GM12878 (cell line): ENCODE measurements around the gene CANT1. TPM values are rescaled to one million over a fixed set of nuclear protein-coding genes. Genes with fewer than 3 reads are reported as not detected.

Source experiments
- ATAC-seq: fragments of 200-7000 bp; cut with Tn5 transposase; 3 replicates; pipeline ENCODE4 v1.9.1; 2020; ENCODE audit warnings: mild to moderate bottlenecking, moderate library complexity
- BruUV-seq: library from RNA; stranded (reverse); fragments of 400-500 nt; replicated peaks from 2 replicates; lab custom pipeline; 2021; lab: Mats Ljungman, UMichigan
- CTCF ChIA-PET: fragments of 300-600 bp; sonication (Branson Sonifier 250); formaldehyde crosslinking; extraction: SDS; loops from one replicate; lab custom pipeline; 2021; ENCODE audit warnings: inconsistent platforms; lab: Yijun Ruan, JAX
- POLR2A ChIA-PET: fragments of 350-600 bp; formaldehyde crosslinking; extraction: SDS; loops from one replicate; lab custom pipeline; 2021; ENCODE audit warnings: inconsistent platforms; lab: Charles Lee
- RAD21 ChIA-PET: fragments of 300-600 bp; sonication (Branson Sonifier 250); formaldehyde crosslinking; loops from one replicate; lab custom pipeline; 2023; ENCODE audit warnings: antibody characterized with exemption; ENCODE audit not compliant: unreplicated experiment; lab: Charles Lee
- SMC1A ChIA-PET: fragments of 300-600 bp; sonication (Branson Sonifier 250); formaldehyde crosslinking; loops from one replicate; lab custom pipeline; 2023; ENCODE audit not compliant: unreplicated experiment, uncharacterized antibody; lab: Charles Lee
- DNase-seq: peaks from one replicate; pipeline ENCODE4 v3.0.0-alpha.2; 2011; ENCODE audit warnings: low read depth, low spot score
- FAIRE-seq: peaks from 3 replicates; lab custom pipeline; 2011; peaks lifted over from hg19 to GRCh38; lab: Jason Lieb, UNC
- H2AFZ ChIP-seq: 2 replicates; pipeline ENCODE4 v1.6.0; 2011; ENCODE audit warnings: low read depth, low read length, control low read depth; ENCODE audit not compliant: control insufficient read depth
- H3K27ac ChIP-seq: 2 replicates; pipeline ENCODE4 v1.5.1; 2011; ENCODE audit warnings: control low read depth; ENCODE audit not compliant: control insufficient read depth, insufficient read depth
- H3K27me3 ChIP-seq, 2 experiments: replicated peaks in 1 of 2; 2 replicates each; pipeline versions ENCODE4 v1.6.0 to v1.6.1; 2011; ENCODE audit warnings: low read length in 1 of 2; ENCODE audit not compliant: control insufficient read depth in 2 of 2, insufficient read depth in 2 of 2
- H3K36me3 ChIP-seq, 2 experiments: 2 replicates each; pipeline ENCODE4 v1.5.1; 2011; ENCODE audit warnings: low read length in 1 of 2; ENCODE audit not compliant: control insufficient read depth in 2 of 2, insufficient read depth in 2 of 2
- H3K4me1 ChIP-seq: 2 replicates; pipeline ENCODE4 v1.6.1; 2011; ENCODE audit warnings: mild to moderate bottlenecking, low read length, moderate library complexity, mixed read lengths; ENCODE audit not compliant: control insufficient read depth, insufficient read depth
- H3K4me2 ChIP-seq: 2 replicates; pipeline ENCODE4 v1.6.0; 2011; ENCODE audit warnings: control low read depth; ENCODE audit not compliant: control insufficient read depth, insufficient read depth
- H3K4me3 ChIP-seq: fragments of 200-600 bp; sonication (generic); 2 replicates; pipeline ENCODE4 v1.5.1; 2016
- H3K79me2 ChIP-seq: 2 replicates; pipeline ENCODE4 v1.6.0; 2011; ENCODE audit warnings: low read length; ENCODE audit not compliant: control insufficient read depth, insufficient read depth
- H3K9ac ChIP-seq: 2 replicates; pipeline ENCODE4 v1.8.0; 2011; ENCODE audit warnings: low read length, control low read depth, mixed read lengths; ENCODE audit not compliant: control insufficient read depth, insufficient read depth
- H3K9me3 ChIP-seq: replicated peaks from 3 replicates; pipeline ENCODE4 v1.5.1; 2011; ENCODE audit warnings: mild to moderate bottlenecking, low read length; ENCODE audit not compliant: control insufficient read depth, insufficient read depth
- H4K20me1 ChIP-seq: 2 replicates; pipeline ENCODE4 v1.6.0; 2011; ENCODE audit not compliant: control insufficient read depth, insufficient read depth
- BHLHE40 ChIP-seq, 2 experiments: fragments of 450-650 bp in 1 of 2; IDR thresholded peaks; 2 replicates each; pipeline ENCODE4 v1.6.1; 2011 to 2017; ENCODE audit warnings: low read depth in 2 of 2, borderline replicate concordance in 1 of 2, improper control_type of control experiment in 1 of 2, low read length in 1 of 2, mild to moderate bottlenecking in 1 of 2
- CUX1 ChIP-seq: IDR thresholded peaks from 2 replicates; pipeline ENCODE4 v1.6.1; 2012; ENCODE audit warnings: improper control_type of control experiment, low read depth, low read length; ENCODE audit not compliant: insufficient replicate concordance
- LARP7 ChIP-seq: fragments of 450-650 bp; IDR thresholded peaks from 2 replicates; pipeline ENCODE4 v1.6.1; 2017; ENCODE audit warnings: mild to moderate bottlenecking
- MEF2B ChIP-seq: fragments of 450-650 bp; IDR thresholded peaks from 2 replicates; pipeline ENCODE4 v1.6.1; 2018; ENCODE audit warnings: mild to moderate bottlenecking, moderate library complexity; ENCODE audit not compliant: partially characterized antibody, poor library complexity, severe bottlenecking
- PML ChIP-seq: IDR thresholded peaks from 2 replicates; pipeline ENCODE4 v1.6.1; 2012; ENCODE audit warnings: low read length, inconsistent platforms
- RB1 ChIP-seq: fragments of 450-650 bp; formaldehyde crosslinking; IDR thresholded peaks from 2 replicates; pipeline ENCODE4 v1.6.1; 2017; ENCODE audit warnings: mild to moderate bottlenecking, borderline replicate concordance
- SMC3 ChIP-seq: IDR thresholded peaks from 2 replicates; pipeline ENCODE4 v1.6.1; 2011; ENCODE audit warnings: low read length, improper control_type of control experiment, borderline replicate concordance
- SREBF2 ChIP-seq: IDR thresholded peaks from 2 replicates; pipeline ENCODE4 v1.6.1; 2012; ENCODE audit warnings: mild to moderate bottlenecking, low read length
- ZBED1 ChIP-seq: IDR thresholded peaks from 2 replicates; pipeline ENCODE4 v1.6.1; 2016; ENCODE audit warnings: borderline replicate concordance
- ZNF24 ChIP-seq: fragments of 450-650 bp; IDR thresholded peaks from 2 replicates; pipeline ENCODE4 v1.6.1; 2017; ENCODE audit warnings: antibody characterized with exemption, mild to moderate bottlenecking
- WGBS: methylation state at CpG from one replicate; pipeline ENCODE4 v1.1.6; 2016; ENCODE audit warnings: low lambda C conversion rate; ENCODE audit not compliant: insufficient replicate concordance, insufficient coverage; ENCODE audit errors: missing lambda C conversion rate; 5-methylcytosine and 5-hydroxymethylcytosine counted together
- in situ Hi-C: fragments of 300-500 bp; cut with MboI; formaldehyde crosslinking; loops from 9 replicates; pipeline ENCODE4 v1.14.3; 2018; ENCODE audit warnings: mixed read lengths
- intact Hi-C: fragments of 100-400 bp; cut with micrococcal nuclease; formaldehyde crosslinking; loops from one replicate; pipeline ENCODE4 v1.14.2; 2022; ENCODE audit not compliant: unreplicated experiment
- polyA plus RNA-seq, 11 experiments: library from polyadenylated mRNA; depleted of rRNA in 4 of 11; unstranded in 6 of 11; stranded (reverse) in 5 of 11; fragments of >200 nt; fragmentation: Nextera tagmentation in 4 of 11; fragmentation: Illumina TruSeq in 1 of 11; extraction: Ambion mirVana in 4 of 11; extraction: Trizol in 1 of 11; gene quantifications; 1 replicate in 1 of 11; 2 replicates in 10 of 11; pipeline versions ENCODE4 v1.2.1 to v1.2.3, GENCODE V29; 2011 to 2016; ENCODE audit warnings: inconsistent platforms in 2 of 11, missing spikeins in 2 of 11, low read depth in 1 of 11
- total RNA-seq, 4 experiments: library from RNA; depleted of rRNA in 3 of 4; stranded (reverse); fragments of >200 nt in 3 of 4; fragmentation: Illumina TruSeq in 1 of 4; extraction: Trizol in 1 of 4; gene quantifications; 2 replicates each; pipeline versions ENCODE4 v1.2.1 to v1.2.3, GENCODE V29; 2013 to 2021
- TF ChIP-seq, protein P1 (sequence below): fragments of 450-650 bp; IDR thresholded peaks from 2 replicates; pipeline ENCODE4 v1.6.1; 2016; ENCODE audit warnings: mild to moderate bottlenecking
- TF ChIP-seq, protein P2 (sequence below): IDR thresholded peaks from 2 replicates; pipeline ENCODE4 v1.6.1; 2012; ENCODE audit warnings: mild to moderate bottlenecking, low read depth, low read length

CANT1 gene
- total and polyA plus RNA-seq, 10 of the 15 experiments (the other 5 are each of a cell fraction or from before 2014, with no cell fraction given): 2.2 to 59.2 (median 20.2) TPM

DNA sequence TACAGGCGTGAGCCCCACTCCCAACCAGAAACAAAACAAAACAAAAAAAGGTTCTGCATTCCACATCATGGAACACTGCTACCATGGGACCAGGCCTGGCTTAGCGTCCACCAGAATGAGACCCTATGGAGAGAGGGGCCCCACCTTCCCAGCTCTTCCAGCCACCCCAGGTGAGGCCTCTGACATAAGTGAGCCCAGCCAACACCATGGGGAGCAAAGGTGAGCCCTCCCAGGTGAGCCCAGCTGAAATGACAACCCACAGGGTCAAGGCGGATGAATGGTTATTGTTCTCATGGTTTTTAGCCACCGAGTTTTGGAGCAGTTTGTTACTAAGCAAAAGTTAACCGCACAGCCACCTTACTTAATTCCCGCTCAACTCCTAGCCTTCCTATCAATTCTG is 46.2 kb downstream of the CANT1 start:
- H3K4me3 ChIP-seq: no peak overlapping the region
- H3K9ac ChIP-seq: no peak overlapping the region
- ChIA-PET SMC1A (no interaction called here), POLR2A (no interaction called here), RAD21 (no interaction called here), CTCF (no interaction called here)
- intact Hi-C loops (no loop called here), in situ Hi-C loops (no loop called here)
- TF ChIP-seq PML (no peak), ZBED1 (no peak), SREBF2 (no peak), CUX1 (no peak), MEF2B (no peak), BHLHE40 (IDR thresholded peaks at IDR 0.05; ENCODE audit: borderline replicate concordance in 1 of 2, low read depth in 2 of 2, low read length in 1 of 2) (no peak), ZNF24 (no peak), RB1 (no peak), LARP7 (no peak), SMC3 (no peak)
- TF ChIP-seq, protein P1, sequence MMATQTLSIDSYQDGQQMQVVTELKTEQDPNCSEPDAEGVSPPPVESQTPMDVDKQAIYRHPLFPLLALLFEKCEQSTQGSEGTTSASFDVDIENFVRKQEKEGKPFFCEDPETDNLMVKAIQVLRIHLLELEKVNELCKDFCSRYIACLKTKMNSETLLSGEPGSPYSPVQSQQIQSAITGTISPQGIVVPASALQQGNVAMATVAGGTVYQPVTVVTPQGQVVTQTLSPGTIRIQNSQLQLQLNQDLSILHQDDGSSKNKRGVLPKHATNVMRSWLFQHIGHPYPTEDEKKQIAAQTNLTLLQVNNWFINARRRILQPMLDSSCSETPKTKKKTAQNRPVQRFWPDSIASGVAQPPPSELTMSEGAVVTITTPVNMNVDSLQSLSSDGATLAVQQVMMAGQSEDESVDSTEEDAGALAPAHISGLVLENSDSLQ: no peak
- TF ChIP-seq, protein P2, sequence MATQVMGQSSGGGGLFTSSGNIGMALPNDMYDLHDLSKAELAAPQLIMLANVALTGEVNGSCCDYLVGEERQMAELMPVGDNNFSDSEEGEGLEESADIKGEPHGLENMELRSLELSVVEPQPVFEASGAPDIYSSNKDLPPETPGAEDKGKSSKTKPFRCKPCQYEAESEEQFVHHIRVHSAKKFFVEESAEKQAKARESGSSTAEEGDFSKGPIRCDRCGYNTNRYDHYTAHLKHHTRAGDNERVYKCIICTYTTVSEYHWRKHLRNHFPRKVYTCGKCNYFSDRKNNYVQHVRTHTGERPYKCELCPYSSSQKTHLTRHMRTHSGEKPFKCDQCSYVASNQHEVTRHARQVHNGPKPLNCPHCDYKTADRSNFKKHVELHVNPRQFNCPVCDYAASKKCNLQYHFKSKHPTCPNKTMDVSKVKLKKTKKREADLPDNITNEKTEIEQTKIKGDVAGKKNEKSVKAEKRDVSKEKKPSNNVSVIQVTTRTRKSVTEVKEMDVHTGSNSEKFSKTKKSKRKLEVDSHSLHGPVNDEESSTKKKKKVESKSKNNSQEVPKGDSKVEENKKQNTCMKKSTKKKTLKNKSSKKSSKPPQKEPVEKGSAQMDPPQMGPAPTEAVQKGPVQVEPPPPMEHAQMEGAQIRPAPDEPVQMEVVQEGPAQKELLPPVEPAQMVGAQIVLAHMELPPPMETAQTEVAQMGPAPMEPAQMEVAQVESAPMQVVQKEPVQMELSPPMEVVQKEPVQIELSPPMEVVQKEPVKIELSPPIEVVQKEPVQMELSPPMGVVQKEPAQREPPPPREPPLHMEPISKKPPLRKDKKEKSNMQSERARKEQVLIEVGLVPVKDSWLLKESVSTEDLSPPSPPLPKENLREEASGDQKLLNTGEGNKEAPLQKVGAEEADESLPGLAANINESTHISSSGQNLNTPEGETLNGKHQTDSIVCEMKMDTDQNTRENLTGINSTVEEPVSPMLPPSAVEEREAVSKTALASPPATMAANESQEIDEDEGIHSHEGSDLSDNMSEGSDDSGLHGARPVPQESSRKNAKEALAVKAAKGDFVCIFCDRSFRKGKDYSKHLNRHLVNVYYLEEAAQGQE: no peak
- no peaks in the 10 kb centered on the region; the same call in 1 of the 2 replicates for H4K20me1 ChIP-seq
- H3K4me1 ChIP-seq: peaks cover 6% of the 10 kb centered on the region
- no peak overlapping the region for H2AFZ ChIP-seq
- no peaks in the 10 kb centered on the region for H3K36me3 ChIP-seq
- H3K27me3 ChIP-seq: no peaks in the 10 kb centered on the region
- H3K79me2 ChIP-seq: no peaks in the 10 kb centered on the region
- WGBS: 67% methylated on average over 6 of the region's 6 CpGs
- ATAC-seq (no peak), DNase-seq (no peak), FAIRE-seq (no peak)
- no peak overlapping the region for H3K27ac ChIP-seq
- H3K9me3 ChIP-seq: no peaks in the 10 kb centered on the region
- BruUV-seq: no TSS peak
- no peak overlapping the region for H3K4me2 ChIP-seq
